Colon (tissue), 2 donors: ENCODE results near the gene TRPM3.
"Not testable (repeated sequence)": the region's sequence is repeated elsewhere in the genome, so short reads cannot be mapped to it uniquely, and the experiment has no call there.

Experiments used
- FAIRE-seq: peaks from 2 replicates; lab custom pipeline; 2012; peaks lifted over from hg19 to GRCh38; lab: Jason Lieb, UNC
- donor health status: control.
- donor health status: control.

The TRPM3 gene

DNA sequence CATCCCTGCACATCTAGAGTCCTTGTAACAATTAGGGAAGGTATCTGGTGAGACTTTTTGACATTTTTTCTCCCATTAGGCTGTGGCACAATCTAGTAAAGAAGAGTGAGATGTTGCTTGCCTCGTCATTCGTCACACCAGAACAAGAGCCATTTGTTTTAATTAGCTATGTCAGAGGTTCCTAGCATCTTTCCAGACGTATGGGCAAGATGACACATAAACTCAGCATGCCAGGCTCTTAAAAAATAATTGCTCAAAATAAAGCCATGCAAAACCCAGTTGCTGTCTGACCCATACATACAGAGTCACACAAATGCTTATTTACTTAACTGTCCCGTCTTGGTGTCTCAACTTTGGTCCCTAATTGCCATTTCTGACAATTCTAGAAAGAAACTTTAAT, 125.9 kb downstream of the TRPM3 start:
- no peak for FAIRE-seq

DNA sequence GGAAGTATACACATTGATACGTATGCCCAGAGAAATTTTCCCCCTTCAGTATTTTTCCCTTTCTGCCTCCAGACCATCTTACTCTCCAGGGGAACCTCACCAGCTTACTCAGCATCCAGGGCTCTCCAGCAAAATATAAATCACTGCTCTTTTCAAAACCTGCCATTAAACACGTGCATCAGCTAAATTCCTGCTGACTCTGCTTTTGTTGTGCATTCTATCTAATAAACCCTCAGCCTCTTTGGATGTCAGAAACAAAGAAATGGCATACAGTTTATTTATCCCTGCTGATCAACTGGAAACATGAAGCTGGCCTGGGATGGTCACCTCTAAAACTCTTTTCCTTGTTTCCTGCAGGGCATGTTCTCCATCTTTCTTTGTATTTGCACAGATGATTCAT, 126.8 kb downstream of the TRPM3 start:
- FAIRE-seq, result no peak

DNA sequence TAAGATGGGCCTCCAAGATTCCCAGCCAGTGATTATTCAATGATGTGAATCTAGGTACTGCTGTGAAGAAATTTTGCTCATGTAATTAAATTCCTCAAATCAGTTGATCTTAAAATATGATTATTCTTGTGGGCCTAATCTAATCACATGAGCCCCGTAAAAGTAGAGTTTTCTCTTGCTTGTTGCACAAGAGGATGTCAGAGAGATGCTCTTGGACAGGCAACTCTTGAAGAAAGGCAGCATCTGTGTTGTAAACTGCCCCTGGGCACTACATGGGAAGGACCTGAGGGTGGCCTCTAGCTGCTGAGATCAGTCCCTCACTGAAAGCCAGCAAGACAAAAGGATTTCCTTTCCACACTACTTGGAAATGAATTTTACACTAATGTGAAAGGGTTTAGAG, 132.9 kb downstream of the TRPM3 start:
- FAIRE-seq, result no peak

DNA sequence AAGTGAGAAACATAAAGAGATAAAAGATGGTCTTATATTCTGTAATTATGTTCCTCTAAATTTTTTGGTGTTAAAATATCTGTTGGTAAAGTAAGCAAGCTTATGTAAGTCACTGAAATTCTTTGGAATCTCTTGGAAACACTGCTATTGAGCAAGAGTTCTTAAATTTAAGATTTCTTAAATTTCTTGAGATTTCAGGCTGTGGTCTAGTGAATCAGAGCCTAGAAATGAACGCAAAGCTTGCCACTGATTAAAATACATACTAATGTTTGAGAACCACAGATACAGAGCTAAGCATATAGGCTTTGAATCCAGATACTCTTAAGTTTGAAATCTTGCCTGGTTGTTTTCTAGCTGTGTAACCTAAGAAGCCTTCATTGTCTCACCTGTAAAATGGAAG, 133.4 kb downstream of the TRPM3 start:
- FAIRE-seq, result no peak

DNA sequence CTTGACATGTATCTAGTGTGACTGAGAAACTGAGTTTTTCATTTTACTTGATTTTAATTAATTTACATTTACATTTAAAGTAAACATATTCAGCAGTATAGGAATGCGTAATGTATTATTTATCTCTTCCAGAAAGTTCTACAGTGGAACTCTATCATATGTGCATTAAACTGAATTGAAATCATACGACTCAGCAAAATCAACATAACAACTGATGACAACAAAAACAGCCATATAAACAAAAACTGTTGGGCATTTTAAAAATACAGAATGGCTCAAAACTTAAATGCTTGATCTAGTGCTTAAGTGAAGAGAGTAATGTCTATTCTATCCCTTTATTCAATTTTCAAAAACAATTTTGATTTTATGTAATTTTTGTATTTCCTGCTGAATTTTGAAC, 134.4 kb downstream of the TRPM3 start:
- FAIRE-seq, result no peak

DNA sequence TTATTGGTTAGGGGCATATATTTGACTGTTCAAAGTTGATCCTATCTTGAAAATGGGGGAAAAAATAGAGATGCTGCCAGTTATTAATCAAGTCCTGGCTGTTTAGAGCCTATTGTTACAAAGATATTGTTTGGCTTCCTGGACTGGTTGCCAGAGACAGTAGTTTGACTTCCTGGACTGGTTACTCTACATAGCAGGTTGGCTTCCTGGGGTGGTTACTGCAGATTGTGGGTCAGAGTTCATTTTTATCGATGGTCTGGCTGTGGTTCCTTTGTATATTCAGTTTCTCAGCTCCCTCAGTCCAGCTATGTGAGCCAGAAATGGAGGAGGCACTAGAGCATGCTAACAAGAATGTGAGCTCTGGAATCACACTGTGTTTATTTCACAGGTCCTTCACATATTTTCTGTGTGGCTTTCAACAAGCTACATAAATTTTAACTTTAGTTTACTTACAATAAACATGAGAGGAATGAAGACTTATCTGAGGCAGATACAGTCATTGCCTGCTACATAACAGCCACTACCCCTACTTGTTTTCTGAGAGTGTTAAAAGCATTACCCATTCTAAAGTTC, 137.6 kb downstream of the TRPM3 start:
- FAIRE-seq, result no peak

DNA sequence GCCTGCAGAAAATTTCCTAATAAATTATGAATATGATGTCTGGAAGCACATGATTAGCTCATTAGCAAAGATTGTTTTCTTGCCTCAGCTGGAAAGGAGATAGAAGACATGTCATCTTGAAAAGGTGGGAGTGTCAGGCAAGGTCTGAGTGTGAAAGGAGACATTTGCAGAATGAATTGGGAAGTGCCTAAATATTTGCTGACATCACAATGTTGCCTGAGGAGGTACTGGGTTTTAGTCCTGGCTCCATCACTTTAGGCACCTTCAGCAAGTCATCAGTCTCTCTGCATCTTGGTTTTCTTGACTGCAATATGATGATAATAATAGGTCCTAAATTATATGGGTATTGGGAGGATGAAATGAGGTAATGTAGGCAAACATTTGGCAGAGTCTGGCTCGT, 140.1 kb downstream of the TRPM3 start:
- no peak for FAIRE-seq

DNA sequence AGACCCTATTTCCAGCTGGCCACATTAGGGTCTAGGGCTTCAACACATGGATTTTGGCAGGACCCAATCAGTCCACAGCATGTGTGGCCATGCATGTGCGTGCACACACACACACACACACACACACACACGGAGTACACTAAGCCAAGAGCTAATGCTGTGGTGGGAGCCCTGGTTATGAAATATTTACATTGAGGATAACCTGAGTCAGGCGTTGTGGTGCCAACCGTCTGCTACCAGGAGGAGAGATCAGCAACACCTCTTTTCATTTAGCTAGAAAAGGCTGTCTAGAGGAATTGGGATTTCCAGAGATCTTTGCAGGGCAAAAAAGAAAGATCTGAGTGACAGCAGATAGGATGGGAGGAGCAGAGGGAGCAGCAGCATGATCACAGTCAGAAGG, 141.5 kb downstream of the TRPM3 start:
- FAIRE-seq, result no peak

DNA sequence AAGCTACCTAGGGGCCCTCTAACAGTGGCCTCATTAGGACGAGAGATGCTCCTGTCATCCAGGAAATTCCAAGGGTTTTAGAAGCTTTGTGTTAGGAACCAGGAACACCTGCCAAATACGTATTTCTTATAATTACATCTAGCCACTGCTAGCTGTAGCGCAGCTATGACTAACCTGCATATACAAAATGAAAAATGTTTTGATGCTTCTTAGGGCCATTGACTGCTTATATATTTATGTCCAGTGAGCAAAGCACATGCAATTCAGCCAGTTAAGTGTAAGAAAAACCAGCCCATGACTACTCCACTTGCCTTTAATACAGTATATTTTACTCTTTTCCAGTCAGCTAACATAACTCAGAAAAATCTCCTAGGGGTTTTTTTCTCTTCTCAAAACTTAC, 143.3 kb downstream of the TRPM3 start:
- no peak for FAIRE-seq

DNA sequence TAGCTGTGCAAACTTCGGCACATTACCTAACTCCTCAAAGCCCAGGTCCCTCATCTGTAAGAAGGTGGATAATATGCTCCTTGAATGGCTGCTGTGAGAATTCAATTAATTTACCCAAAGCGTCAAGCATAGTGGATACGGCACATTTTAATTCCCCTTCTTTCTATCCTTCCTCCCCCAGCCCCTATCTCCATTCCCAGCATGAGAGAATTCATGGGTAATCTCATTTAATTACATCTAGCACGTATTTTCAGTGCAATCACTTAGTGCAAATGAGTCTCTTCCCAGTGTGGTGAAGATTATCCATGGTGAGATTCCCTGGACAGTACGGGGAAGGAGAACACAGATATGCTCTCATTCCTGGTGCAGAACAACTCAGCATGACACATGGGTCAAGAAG, 145.6 kb downstream of the TRPM3 start:
- no peak for FAIRE-seq

DNA sequence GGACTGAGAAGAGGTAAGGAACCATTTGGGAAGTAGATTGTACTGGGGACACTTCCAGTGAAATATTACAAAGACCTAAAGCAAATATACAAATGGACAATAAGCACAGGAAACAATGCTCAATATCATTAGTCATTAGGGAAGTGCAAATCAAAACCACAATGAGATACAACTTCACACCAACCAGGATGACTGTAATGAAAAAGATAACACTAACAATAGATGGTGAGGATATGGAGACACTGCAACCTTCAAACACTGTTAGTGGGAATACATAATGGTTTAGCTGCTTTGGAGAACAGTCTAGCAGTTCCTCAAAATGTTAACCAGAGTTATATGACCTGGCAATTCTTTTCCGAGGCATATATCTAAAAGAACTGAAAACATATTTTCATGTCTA, 149.7 kb downstream of the TRPM3 start:
- FAIRE-seq, result no peak

DNA sequence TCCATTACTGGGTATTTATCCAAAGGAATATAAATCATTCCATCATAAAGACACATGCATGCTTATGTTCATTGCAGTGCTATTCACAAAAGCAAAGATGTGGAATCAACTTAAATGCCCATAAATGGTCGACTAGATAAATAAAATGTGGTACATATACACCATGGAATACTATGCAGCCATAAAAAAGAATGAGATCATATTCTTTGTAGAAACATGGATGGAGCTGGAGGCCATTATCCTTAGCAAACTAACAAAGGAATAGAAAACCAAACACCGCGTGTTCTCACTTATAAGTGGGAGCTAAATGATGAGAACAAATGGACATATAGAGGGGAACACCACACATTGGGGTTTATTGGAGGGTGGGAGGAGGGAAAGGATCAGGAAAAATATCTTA, 155.0 kb downstream of the TRPM3 start:
- not testable (repeated sequence) for FAIRE-seq

DNA sequence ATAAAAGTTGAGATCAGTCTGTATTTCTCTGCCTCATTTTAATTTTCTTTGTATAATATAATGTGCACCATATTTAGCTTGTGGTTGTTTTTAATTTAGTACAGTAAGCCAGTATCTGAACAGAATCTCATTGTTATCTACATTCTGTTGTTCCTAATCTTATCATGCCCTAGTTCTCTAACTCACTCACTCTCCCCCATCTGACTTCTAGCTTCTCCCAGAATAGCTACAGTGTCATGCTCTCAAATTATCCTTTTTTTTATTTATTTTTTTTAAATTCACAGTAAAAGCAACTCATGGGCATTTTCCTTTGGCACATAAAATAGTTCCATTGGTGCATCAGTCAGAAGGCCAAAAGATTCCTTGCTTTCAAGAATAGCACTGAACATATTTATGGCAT, 156.6 kb downstream of the TRPM3 start:
- FAIRE-seq, result no peak

DNA sequence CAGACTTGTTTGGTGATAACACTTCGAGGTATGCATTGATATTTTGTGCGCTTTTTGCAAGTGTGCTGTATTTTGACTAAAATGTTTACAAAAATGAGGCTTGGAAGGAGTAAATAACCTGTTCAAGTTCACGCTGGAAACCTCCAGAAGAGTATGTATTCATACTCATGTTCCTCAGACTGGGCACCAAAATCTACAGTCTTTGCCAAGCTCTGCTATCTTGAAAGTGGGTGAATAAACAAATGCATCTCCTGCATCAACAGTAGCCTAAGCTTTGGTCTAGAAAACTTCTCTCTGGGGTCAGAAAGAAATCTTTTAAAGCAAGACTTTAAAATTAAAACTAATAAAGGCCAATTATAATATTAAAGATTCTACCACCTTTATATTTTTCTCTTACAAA, 157.9 kb downstream of the TRPM3 start:
- no peak for FAIRE-seq

DNA sequence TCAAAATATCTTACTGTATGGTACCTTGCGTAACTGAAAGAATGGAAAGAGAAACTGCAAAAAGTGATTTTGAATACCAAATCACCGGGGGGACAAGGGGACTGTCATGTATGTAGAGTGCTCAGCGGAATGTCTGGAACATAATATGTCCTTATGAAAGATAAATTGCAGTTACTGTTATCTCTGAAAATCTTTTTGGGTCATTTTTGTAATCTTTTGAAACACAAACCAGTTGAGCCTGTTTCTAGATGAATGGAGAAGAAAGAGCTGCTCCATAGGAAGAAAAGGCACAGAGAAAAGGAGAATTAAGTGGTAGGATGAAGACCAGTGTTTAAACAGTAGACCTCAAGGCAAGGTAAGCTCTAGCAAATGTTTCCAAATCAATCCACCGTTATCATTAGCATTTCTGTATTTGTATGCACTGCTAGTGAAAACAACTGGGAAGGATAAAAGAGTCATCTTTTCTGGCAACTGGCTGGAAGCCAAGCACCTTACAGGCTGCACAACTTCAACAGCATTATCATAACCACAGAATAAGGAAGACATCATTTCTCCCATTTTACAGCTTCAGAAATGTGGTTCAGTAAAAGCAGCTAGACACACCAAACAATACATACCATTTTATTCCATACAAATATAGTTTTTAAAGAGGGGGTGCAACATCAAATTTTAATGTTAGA, 158.5 kb downstream of the TRPM3 start:
- no peak for FAIRE-seq

DNA sequence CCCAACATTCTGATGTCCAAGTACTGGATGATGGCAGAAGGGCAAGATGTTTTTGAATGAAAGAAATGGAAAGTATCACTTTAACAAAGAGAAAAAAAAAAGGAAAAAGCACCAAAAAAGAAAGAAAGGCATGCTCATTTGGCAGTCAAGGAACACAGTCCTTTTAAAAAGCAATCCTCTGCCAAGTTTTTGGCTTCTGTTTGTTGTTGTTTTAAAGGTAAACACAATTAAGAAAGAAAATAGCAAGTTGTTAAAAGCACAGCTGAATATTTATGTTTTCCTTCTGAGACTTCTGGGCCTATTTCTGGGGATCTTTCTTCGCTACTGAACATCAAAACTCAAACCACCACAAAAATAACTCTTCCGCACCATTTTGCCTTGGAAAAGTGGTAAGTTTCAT, 162.1 kb downstream of the TRPM3 start:
- FAIRE-seq, result no peak

DNA sequence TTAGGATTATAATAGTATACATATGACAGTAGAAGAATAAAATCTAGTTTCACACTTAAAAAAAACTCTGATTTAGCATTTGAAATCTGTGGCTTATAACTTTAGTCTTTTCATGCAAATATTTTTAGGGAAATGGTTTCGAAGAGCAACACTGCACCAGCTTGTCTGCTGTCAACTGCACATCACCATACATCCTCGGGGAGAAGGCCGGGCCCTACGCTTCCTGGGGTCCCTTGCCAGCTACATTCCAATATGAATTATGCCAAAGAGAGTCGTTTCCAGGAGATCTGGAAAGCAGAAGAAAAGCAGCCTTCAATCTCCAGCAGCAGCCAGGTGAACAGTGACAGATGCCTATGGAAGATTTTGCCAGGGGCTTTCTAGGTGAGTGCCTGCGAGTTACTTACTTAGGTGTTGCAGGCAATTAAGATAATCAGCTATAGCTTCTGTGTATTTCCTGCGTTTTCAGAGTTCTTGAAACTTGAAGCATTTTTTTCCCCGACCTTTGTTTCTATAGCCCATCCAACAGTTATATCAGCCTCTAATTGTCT, 166.8 kb downstream of the TRPM3 start:
- FAIRE-seq, result no peak

DNA sequence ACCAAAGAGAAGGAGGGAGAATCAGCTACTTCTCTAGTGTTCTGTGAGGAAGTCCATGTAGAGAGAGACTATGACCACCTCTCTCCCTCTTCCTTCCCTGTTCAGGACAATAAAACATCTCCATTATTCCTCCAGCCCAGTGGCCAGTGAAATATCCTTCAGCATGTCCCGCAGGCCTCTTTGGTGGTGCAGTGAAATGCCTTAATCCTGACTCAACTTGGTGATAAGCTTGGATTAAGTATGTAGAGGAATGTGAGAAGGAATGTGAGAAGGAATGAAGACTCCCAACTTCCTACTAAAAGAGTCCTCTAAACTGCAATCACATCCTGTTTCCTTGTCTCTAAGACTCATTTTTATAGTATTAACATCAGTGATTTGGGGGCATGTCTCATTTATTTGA, 167.3 kb downstream of the TRPM3 start:
- FAIRE-seq, result no peak

DNA sequence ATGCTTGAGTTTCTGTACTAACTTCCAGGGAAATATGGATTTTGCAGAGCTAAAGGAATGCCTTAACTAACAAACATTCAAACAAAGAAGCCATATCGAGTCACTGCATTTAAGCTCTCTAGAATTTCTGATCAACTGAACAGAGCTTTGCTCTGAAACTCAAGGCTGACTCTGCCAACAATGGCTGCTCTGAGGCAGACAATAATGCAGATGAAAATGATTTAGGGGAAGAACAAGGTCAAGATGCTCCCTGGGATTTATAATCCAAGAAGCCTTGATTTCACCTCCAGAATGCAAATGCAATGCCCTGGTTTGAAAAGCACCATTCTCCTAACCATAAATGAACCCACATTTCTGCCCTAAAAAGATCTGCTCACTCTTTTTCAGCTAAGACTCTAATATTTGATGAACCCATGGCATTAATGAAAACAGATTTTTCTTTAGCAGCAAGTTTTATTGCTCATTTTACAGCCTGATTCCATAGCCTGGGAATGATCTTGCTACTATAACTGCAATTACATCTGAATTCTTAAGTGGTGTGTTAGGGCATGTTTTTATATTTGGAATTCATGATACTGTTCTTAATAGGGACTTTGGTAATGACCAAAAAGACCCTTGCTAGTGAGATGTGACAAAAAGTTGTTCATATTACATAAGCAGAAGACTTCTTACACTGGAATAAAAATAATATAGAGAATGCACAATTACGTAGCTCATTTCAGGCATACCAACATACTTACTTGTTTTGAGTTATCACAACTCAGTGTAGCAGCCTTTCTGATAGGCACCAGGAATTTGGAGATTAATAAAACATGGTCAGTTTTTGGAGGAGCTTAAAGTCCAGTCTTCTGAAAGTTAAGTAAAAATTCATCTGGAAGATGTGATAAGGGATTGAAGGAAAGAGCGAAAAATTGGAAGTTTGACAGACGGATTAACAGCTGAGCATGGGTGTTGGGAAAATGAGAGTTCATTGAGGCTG, 169.4 kb downstream of the TRPM3 start:
- no peak for FAIRE-seq

DNA sequence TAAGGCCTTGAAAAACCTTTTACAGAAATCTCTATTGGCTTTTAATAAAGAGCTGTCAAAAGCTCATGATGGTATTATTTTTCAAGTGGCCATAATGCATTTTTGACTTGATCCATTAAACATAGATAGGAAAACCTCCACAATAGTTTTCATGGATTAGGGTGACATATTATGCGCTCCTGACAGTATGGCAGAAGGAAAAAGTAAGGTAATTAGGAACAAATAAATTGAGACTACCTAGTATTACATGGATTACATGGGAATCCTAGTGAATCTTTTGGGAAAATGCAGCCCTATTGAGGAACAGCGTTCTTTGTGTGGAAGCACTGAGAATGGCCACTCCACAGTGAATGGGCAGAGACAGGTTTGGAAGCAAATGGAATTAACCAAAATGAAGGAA, 171.2 kb downstream of the TRPM3 start:
- FAIRE-seq, result no peak

DNA sequence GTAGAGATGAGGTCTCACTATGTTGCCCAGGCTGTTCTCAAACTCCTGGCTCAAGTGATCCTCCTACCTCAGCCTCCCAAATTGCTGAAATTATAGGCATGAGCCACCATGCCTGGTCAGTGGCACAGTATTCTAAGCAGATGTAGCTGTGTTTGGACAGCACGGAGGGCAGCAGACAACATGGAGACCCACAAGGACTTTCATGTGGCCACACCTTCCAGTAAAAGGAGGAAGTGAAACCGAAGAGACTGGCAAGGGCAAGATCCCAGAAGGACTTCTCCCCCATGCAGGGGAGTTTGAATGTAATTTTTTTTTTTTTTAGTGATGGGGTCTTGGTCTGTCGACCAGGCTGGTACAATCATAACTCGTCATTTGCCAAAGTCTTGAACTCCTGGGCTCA, 172.2 kb downstream of the TRPM3 start:
- no peak for FAIRE-seq

DNA sequence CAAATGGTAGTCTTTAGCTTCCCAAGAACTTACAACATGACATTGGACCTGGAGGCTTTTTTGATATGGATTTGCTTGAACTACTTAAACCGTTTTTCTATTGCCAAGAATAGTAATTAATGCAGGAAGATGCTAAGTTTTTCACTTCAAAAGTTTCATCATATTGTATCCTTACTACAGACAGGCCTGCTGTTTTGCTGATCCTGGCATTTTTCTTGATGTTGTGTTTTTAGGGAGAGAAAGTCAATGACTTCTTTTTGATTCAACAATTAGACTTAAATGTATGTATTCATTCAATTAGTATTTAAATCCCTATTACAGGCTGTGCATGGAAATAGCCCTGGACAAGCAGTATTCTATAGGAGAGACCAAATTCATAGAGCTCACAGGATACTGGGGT, 172.7 kb downstream of the TRPM3 start:
- FAIRE-seq, result no peak

DNA sequence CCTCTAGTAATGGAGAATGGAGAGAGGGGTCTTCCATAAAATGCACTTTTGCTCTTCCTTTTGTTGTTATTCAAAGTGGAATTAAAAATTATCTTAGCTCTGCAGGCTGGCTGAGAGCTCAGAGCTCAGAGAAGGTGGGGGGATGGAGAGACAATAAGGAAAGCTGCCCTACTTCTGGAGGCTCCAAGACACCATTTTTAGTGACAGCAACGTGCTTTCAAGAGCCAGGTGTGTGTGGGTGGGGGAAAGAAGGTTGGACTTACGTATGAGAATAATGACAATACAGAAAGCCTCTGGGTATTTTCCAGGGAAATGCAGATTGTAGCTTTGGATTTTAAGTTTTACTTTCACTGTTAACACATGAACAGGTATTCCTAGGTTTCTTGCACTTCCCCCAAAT, 173.9 kb downstream of the TRPM3 start:
- FAIRE-seq, result no peak
